B cell (primary cell): ENCODE data around the gene APOM.

Experiments
- EZH2 ChIP-seq: IDR thresholded peaks from 2 replicates; pipeline ENCODE4 v1.6.1; 2012; ENCODE audit warnings: borderline replicate concordance, low read depth, mild to moderate bottlenecking, moderate library complexity, low read length; ENCODE audit not compliant: insufficient read depth, poor library complexity, severe bottlenecking
- TF ChIP-seq, protein P1 (sequence below): fragments of 200-600 bp; IDR thresholded peaks from one replicate; pipeline ENCODE4 v1.8.0; 2022; ENCODE audit warnings: antibody characterized with exemption, mild to moderate bottlenecking

DNA sequence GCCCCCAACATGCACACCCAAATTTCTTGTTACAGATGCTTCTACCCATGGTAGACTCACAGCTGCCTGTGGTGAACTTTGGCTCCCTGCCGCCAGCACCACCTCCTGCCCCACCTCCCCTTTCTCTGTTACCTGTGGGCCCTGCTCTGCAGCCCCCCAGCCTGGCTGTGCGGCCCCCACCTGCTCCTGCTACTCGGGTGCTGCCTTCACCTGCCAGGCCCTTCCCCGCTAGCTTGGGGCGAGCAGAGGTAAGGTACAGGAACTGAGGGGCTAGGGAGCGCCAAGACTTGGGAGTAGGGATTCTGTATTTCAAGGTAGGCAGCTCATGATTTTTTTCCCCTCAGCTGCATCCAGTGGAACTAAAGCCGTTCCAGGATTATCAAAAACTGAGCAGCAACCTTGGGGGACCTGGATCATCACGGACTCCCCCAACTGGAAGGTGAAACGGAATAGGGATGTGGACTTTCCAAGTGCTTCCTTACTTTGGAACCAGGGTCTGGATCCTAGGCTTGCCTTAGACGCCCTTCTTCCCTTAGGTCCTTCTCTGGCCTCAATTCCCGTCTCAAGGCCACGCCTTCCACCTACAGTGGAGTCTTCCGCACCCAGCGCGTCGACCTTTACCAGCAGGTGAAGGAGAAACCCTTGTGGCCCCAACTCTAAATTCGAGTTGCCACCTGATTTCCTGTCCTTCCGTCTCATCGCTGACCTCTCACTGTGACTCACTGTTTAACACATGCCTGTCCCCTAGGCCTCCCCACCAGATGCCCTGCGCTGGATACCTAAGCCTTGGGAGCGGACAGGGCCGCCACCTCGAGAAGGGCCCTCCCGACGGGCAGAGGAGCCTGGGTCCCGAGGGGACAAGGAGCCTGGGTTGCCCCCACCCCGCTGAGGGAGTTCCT is 18.7 kb upstream of the APOM start:
- TF ChIP-seq EZH2, result no peak
- TF ChIP-seq, protein P1, sequence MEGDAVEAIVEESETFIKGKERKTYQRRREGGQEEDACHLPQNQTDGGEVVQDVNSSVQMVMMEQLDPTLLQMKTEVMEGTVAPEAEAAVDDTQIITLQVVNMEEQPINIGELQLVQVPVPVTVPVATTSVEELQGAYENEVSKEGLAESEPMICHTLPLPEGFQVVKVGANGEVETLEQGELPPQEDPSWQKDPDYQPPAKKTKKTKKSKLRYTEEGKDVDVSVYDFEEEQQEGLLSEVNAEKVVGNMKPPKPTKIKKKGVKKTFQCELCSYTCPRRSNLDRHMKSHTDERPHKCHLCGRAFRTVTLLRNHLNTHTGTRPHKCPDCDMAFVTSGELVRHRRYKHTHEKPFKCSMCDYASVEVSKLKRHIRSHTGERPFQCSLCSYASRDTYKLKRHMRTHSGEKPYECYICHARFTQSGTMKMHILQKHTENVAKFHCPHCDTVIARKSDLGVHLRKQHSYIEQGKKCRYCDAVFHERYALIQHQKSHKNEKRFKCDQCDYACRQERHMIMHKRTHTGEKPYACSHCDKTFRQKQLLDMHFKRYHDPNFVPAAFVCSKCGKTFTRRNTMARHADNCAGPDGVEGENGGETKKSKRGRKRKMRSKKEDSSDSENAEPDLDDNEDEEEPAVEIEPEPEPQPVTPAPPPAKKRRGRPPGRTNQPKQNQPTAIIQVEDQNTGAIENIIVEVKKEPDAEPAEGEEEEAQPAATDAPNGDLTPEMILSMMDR, result no peak
